ENCODE measurements around the gene LCP1.

Gene LCP1

GRCh38 chr13:46094478-46094877 is 87.5 kb downstream of the LCP1 start:
- no peak for DNase-seq

- no peak for DNase-seq
Measured at GRCh38 chr13:46088821-46089562, 93.0 kb downstream of the LCP1 start.

GRCh38 chr13:46087481-46087880 is 94.5 kb downstream of the LCP1 start:
- DNase-seq: no peak

- DNase-seq: no peak
Measured at GRCh38 chr13:46086985-46087384, 95.0 kb downstream of the LCP1 start.

DNA sequence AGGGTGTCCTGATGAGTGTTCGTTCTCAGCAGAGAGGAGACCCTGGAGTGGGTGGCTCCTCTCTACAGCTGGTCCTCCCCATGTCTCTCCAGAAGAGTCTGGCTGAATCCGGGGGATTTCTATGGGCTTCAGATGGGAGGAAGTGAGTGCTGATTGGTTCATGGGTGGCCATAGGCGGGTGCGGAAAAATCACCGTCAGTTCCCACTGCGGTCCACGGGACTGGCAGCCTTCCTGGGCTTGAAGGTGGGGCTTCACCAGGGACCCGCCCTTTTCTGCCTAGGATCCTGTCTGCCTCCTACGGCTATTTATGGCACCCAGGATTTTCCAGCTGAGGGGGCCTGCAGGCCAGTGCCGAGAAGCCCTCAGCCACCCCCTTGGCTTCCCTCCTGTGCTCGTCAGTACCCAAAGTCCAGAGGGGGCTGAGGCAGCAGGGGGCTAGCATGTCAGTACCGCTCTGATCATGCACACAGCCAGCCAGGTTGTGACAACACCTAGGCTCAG is 95.5 kb downstream of the LCP1 start:
- DNase-seq: no peak

- no peak for DNase-seq
Measured at GRCh38 chr13:46085737-46086136, 96.2 kb downstream of the LCP1 start.

DNA sequence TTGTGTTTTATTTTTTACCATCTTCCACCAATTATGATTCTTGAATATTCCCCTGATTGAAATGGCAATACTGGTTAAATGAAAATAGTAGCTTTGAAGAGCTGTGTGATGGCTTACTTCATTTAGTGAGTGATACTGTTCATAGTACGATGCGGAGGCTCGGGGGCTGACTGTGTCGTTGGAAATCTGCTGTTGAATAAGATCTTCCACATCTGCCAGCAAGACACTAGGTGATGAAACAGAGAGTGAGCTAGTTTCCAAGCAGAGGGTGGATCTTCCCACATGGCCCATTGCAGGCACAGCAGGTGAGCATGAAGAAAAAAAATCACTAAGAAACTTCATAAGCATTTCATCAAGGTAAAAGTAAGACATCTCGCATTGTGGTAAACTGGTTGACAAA is 99.7 kb downstream of the LCP1 start:
- DNase-seq: no peak

GRCh38 chr13:46079770-46080169 is 102.2 kb downstream of the LCP1 start:
- no peak for DNase-seq

DNA sequence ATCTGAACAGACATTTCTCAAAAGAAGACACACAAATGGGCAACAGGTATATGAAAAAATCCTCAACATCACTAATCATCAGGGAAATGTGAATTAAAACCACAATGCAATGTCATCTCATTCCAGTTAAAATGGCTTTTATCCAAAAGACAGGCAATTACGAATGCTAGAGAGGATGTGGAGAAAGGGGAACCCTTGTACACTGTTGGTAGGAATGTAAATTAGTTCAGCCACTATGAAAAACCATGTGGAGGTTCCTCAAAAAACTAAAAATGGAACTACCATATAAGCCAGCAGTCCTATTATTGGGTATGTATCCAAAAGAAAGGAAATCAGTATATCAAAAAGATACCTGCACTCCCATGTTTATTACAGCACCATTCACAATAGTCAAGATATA is 104.7 kb downstream of the LCP1 start:
- no peak for DNase-seq

GRCh38 chr13:46076827-46077226 is 105.2 kb downstream of the LCP1 start:
- no peak for DNase-seq

Data from activated CD4-positive, CD25-positive, alpha-beta regulatory T cell (primary cell).